ENCODE measurements around the gene RSPH6A.

The RSPH6A gene

DNA sequence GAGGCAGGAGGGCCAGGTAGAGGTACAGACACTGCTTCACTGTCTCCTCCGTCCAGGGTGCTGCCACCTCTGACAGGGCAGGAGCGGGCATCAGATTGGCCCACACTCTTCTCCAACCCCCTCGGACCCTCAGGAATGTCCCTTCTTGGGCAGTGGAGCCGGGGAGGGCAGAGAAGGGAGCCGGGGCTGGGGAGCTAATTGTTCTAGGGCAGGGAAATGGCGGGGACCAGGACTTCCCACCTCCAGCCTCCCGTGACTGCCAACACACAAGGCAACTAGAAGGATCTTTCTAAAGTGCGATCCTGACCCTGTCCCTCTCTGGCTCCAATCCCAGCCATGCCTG lies 10.1 kb upstream of the RSPH6A start:
- no peak for DNase-seq (ENCODE audit: low spot score)

GRCh38 chr19:45824531-45825262 lies 9.6 kb upstream of the RSPH6A start:
- no peak for DNase-seq (ENCODE audit: low spot score)

- no peak for DNase-seq (ENCODE audit: low spot score)
Observed at GRCh38 chr19:45824041-45824471, 8.9 kb upstream of the RSPH6A start.

DNA sequence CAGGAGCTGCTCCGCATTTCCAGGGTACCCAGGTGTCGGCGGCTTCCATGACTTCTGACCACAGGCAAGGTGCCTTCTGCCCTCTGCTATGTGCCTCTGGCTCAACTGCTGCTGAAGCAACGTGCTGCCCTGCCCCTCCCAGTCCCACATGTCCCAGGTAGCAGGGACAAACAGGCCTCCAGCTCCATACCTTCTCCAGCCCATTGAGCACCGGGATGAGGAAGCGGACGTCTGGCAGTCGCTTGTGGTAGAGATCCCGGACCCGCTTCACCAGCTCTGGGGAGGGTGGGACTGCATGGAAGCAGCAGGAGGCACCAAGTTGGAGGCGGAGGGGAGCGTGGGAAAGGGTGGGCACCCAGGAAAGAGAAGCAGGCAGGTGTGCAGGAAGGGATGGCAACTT lies 8.1 kb upstream of the RSPH6A start:
- no peak for DNase-seq (ENCODE audit: low spot score)

GRCh38 chr19:45822716-45823115 lies 7.6 kb upstream of the RSPH6A start:
- no peak for DNase-seq (ENCODE audit: low spot score)

DNA sequence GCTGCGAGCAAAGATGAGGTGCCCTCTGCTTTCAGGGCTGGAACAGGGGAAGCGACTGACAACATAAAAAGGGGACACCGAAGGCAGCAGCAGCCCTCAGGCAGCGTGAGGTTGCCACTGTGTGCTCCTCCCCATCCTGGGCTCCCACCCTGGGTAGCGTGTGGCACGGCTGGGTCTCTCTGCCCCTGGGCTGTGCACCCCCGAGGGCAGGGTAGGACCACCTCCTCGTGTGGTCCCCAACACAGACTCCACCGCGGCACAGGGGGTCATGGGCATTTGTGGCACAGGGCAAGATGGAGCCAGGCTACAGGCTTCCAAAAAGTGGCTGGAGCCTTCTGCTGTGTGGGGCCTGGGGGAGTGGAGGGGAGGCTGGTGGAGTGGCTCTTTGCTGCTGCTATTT lies 6.5 kb upstream of the RSPH6A start:
- DNase-seq (ENCODE audit: low spot score), result no peak

- no peak for DNase-seq (ENCODE audit: low spot score)
Observed at GRCh38 chr19:45821103-45821521, 6.0 kb upstream of the RSPH6A start.

- DNase-seq (ENCODE audit: low spot score), result no peak
Observed at GRCh38 chr19:45820413-45821102, 5.5 kb upstream of the RSPH6A start.

- DNase-seq (ENCODE audit: low spot score), result no peak
Observed at GRCh38 chr19:45819769-45820168, 4.7 kb upstream of the RSPH6A start.

DNA sequence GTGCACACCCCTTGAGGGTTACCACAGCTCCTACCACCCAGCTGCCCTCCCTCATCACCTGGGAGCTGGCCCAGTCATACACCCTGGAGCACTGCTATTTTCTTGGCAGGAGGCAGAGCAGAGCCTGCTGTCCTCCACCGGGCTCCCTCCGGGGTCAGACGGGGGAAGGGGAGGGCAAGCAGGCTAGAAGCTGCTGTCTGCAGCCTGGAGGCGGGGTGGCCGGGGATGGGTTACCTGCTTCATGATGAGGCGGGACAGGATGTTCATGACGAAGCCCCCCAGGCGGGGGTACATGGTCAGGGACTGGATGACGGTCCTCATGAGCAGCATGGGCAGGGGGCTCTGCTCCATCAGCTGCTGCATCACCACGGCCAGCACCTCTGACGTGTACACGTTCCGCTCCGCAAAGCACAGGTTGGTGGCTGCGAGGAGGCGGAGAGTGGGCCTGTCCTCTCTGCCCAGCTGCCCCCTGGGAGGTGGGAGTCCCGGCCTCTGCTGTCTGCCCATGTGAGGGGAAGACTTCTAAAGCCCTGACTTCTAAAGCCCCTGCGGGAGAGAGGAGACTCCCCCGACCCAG lies 2.7 kb upstream of the RSPH6A start:
- DNase-seq (ENCODE audit: low spot score), result no peak

GRCh38 chr19:45817010-45817724 lies 2.1 kb upstream of the RSPH6A start:
- DNase-seq (ENCODE audit: low spot score), result peak; percentile 98

DNA sequence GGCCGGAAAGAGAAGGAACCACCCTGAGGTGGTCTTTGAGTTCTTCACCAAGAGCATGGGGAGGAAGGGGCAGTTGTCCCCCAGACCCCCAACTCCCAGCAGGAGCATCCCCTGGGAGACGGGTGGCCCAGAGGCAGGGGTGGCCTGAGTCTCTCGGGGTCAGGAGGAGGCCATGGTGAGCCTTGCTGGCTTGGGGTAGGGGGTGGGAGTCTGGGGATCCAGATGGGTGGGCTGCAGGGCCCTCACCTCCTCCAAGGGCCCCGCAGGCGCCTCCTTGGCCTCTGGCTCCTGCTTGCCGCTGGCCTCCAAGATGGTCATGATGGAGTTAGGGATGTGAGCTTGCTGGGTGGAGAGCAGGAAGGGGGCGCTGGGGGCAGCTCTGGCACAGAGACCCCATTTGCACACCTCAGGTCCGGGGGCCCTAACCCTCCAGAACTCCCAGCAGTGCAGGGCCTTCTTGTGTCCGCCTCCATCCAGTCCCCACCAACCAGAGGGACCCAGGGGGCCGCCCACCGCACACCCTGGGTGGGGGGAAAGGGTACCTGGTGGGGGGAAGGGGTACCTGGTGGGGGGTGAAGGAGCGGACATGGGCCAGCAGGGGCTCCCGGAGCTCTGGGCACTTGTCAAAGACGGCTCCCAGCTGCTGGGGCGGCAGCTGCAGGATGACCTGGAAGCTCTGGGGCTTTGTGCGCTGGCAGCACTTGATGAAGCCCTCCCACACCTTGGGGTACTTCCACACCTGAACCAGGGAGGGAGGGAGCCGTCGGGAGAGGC lies 1.3 kb upstream of the RSPH6A start:
- no peak for DNase-seq (ENCODE audit: low spot score)

- DNase-seq (ENCODE audit: low spot score), result no peak
Observed at GRCh38 chr19:45815481-45816216, 541 bp upstream of the RSPH6A start.

GRCh38 chr19:45814166-45814780 lies 835 bp downstream of the RSPH6A start:
- no peak for DNase-seq (ENCODE audit: low spot score)

DNA sequence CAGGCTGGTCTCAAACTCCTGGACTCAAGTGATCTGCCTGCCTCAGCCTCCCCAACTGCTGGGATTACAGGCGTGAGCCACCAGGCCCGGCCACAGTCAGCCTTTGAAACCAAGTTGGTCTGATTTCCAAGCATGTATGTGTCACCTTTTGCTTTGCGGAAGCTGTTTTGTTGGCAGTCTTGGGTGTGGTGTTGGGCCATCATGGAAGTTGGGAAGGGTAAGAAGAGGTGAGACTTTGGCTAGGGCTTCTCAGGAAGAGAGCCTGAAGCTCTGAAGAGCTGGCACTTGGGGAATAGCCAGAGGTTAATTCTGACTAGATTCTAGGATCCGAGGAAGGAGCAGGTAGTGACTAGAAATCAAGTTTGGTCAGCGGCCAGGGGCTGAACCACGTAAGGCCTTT lies 2.8 kb downstream of the RSPH6A start:
- DNase-seq (ENCODE audit: low spot score), result no peak

DNA sequence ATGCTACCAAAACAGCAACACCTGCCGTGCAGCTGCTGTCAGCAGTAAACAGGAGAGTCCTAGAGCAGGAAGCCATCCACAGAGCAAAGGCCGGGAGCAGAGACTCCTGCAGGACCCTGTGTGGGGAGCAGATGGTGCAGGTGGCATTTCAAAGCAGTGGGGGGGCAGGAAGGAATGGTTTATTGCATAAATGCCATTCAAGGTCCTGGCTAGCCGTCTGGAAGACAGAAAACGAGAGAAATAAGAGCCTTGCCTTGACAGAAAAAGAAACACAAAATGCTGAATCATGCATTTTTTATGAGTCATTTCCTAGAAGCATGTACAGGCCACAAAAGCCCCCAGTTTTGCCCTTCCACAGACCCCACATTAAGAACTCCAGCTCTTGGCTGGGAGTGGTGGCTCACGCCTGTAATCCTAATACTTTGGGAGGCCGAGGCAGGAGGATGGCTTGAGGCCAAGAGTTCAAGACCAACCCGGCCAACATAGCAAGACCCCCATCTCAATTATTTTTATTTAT lies 5.4 kb downstream of the RSPH6A start:
- no peak for DNase-seq (ENCODE audit: low spot score)

- no peak for DNase-seq (ENCODE audit: low spot score)
Observed at GRCh38 chr19:45805719-45806118, 9.4 kb downstream of the RSPH6A start.

DNA sequence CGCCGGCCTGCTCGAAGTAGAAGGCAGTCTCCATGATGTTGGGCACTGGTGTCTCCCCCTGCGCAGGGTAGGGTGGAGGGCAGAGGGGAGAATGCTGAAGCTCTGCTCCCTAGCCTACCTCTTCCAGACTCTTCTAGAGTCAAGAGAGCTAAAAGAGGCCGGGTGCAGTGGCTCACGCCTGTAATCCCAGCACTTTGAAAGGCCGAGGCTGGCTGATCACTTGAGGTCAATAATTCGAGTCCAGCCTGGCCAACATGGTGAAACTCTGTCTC lies 10.2 kb downstream of the RSPH6A start:
- no peak for DNase-seq (ENCODE audit: low spot score)

DNA sequence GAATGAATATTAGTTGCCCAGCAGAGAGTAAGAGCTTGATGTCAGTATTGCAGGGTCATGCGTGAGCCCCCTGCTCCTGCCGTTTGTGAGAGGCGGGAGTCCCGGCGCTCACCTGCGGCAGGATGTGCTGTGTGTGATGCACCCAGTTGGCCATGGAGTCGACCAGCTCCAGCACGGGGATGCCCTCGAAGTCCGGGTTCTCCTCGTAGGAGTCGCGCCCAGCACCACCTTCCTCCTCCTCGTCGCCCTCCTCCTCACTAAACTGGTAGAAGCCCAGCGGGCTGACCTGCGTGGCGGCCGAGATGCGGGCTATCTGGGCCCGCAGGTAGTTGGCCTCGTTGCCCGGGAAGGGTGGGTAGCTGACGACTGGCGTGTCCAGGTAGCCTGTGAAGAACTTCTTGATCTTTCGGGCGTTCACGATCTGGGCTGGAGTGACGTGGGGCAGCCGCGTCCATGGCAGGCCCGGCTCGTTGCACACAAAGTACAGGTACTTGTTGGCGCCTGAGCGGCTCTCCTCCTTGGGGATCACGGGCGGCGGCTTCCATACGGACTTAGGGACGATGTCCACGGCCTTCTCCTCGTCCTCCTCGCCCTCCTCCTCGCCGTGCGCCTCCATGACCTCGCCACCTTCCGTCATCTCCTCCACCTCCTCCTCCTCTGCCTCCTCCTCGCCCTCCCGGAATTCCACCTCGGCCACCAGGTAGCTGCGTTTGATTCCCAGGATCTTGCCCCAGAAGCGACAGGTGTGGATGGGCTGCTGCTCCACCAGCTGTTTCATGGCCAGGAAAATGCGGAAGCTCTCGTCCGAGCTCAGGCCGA lies 10.8 kb downstream of the RSPH6A start:
- no peak for DNase-seq (ENCODE audit: low spot score)

DNA sequence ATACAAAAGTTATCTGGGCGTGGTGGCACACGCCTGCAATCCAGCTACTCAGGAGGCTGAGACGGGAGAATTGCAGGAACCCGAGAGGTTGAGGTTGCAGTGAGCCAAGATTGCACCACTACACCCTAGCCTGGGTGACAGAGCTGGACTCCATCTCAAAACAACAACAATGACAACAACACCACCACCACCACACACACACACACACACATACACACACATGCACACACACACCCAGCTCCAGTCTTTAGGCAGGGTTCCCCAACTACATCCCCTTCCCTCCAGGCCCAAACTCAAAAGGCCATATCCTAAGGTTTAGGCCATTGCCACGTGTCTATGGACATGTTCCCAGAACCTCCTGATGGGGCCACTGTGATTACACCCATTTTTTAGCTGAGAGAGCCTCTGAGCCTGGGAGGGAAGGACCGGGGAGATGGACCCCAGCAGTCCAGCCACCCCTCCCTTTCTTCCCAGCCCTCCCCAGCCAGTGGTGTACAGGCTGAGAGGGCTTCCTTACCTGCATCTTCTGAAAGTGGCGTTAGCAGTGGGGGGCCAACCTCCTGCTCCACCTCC lies 13.4 kb downstream of the RSPH6A start:
- no peak for DNase-seq (ENCODE audit: low spot score)
